HK-2 (cell line): Measurements from ENCODE around the gene TBX1.

Experiments
- DNase-seq: peaks from one replicate; pipeline ENCODE4 v3.0.0-alpha.2; 2018; ENCODE audit not compliant: unreplicated experiment

TBX1 gene

DNA sequence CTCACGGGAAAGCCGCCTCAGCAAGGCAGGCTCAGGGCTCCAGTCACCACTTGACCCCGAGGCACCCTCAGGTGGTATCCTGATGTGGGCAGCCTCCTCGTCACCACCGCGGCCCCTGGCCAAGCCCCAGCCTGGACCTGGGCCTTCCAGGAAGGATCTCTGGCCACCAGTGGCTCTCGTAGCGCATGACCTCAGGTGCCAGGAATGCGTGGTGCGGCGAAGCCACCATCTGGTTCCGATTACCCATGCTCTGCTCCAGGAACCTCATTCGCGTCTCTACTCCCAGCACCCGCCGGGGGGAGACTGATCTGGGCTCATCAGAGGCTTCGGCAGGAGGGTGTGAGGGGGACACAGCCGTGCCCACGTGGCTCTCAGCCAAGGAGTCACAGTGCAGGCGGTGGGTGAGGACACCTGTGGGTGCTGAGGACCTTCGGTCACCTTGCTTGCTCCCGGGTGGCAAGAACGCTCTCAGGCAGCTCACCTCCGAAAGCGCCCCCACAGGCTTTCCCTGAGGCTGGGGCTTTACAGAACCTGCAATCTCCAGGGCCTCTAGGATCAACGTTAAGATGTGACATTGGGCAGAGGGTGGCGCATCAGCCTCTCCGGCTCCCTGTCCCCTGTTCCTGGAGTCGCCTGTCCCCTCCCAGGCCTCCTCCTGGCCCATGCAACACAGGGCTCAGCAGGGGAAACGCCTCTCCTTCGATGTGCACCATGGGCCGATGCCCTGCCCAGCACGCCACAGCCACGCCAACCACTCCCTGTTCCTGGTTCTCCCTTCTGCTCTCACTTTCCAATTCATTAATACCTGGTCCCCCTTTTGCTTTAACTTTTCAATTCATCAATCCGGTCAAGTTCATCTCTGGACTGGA, 39.0 kb downstream of the TBX1 start:
- no peak for DNase-seq

DNA sequence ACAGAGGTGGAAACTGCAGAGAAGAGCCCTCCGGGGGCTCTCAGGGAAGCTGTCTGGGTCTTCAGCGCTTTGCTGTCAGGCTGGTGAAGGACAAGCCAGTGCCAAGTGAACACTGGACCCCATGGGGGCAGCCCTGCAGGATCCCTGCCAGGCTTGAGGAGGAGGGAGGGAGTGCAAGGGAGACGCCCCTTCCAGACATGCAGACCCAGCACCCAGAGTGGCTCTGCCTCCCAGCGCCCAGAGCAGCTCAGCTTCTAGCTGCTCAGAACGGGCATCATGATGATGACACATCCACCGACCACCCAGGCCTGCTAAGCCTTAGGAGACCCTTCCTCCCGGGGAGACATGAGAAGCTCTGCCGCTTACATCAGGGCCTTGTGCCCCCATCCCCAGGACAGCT, 39.7 kb downstream of the TBX1 start:
- no peak for DNase-seq

DNA sequence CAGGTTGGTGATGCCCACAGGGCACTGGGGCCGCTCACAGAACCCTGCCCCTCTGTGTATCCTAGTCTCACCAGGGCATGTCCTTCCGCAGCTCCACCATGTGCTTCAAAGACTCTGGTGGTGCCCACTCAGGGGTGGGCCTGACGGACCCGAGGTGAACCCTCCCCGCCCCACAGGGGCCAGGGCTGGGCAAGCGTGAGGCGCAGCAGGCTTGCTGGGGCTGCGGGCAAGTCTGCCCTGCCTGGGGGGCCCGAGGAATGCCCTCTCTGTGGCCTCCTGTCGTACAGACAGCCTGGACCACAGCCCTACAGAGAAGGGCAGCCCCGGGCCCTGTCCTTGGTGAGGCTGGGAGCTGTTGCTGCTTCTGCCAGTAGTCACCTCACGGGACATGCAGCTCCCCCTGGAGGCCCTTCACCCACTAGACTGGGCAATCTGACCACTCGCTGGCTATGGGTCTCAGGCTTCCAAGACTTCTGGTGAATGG, 40.2 kb downstream of the TBX1 start:
- DNase-seq = no peak

DNA sequence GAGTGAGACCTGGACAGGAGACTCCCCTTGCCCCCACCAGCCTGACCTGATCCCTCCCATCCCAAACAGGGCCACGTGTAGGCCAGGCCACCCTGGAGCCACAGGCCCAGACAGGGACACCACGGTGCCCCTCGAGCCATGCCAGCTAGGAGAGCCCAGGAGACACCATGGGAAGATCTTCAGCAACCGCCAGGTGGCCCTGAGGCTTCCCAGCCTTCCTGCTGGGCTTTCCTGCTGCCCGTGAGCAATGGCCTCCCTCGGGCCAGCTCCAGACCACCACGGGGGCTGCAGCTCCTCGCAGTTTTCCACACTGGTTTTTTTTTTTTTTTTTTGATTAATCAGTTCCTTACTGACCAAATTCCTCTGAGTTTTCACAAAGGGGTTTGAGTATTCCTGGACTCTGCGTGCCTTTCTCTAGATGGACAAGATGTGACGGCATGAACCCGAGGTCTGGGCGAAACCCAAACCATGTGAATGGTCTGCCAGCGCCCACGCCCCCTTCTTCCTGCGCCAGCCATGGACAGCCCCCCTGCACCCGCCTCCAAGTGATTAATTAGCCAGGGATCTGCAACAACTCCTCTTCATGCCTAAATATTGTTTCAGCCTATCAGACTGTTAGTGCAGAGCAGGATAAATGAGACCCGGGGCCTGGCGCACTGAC, 40.9 kb downstream of the TBX1 start:
- no peak for DNase-seq

DNA sequence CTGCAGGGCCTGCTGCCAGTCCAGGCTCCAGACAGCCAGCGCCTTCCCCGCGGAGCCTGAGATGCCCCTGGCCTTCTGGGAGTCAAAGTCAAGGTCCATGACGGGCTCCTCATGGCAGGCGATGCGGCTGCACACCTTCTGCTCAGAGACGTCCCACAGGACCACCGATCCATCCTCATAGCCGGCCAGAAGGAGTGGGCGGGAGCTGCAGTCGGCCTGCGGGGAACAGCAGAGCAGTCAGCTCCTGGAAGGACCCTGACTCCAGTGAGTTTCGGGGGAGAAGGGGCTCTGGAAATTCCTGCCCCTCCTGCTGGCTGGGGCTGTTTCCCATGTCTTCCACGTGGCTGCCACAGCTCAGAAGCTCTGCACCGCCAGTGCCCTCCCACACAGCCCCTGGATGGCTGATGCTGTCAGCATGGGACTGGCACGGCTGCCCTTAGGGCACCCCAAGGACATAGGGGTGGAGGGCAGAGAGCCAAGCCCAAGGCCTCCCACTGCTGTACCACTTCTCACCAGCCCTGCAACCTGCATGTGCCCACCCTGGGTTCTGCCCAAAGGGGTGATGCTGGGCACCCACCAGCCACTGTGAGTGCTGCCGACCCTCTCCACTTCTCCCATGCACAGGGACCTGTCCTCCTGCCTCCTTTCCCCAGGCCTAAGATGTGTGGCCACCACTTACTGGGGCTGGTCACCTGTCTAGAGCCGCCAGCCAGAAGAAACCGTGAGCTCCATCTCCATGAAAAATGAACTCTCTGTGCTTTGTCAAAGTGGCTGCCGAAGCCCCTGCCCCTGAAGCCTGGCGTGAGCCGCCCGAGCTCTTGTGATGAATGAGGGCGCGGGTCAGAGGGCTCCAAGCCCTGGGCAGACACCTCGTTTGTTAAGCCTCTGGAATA, 41.7 kb downstream of the TBX1 start:
- no peak for DNase-seq

DNA sequence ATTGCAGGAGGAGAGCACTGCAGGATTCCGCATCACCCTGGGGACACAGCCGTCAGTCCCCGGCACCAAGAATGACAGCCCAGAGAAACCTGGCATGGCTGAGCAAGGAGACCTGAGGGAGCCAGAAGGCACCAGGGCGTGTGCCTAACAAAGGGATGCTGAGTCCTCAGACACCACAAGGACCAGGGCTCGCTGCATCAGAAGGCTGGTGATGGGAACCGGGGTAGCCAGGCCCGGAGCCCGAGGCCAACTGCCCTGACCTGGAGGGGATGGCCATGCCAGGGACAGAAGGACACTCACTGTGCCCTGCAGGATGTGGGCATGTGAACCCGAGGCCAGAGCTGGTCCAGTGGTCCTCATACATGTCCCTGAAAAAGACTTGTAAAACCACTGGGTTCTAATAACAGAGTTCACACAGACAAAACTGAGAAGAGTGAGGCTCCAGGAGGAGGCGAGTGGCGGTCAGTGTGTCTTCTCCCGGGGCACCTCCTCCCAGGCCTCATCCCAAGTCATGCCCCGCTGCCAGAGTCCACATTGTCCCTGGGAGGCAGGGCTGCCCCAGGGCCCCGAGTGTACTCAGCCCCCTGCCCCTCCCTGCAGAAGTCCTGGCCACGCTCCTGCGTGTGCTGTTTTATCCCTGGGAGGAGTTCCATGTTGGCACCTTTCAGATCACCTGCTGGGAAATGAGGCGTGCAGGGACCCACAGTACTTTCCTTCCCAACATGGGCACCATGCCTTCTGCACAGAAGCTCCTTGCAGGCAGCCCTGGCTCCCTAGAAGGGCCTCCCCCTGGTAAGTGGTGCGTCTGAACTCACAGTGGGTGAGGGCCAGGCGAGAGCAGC, 42.5 kb downstream of the TBX1 start:
- no peak for DNase-seq

DNA sequence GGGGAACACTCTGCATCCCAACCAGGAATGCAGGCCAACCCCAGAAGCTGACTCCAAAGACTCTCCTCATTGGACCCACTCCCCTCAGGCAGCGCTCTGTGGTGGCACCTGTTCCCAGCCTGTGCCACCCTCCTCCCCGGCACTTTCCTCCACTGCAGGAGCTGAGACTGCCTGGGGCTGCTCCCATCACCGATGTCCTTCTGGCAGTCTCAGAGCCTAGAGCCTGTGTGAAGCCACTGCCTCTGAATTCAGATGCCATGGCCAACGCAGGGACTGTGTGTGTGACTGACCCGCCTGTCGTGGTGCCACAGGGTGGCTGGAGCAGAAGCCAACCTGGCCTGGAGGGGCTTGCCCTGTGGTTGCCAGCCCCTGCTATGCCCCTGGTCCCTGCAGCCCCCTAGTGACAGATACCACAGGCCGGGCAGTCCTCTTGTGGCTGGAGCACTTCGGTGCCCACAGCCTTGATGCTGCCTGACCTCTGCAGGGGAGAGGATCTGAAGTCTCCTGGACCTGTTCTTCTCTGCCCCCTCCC, 43.2 kb downstream of the TBX1 start:
- no peak for DNase-seq

DNA sequence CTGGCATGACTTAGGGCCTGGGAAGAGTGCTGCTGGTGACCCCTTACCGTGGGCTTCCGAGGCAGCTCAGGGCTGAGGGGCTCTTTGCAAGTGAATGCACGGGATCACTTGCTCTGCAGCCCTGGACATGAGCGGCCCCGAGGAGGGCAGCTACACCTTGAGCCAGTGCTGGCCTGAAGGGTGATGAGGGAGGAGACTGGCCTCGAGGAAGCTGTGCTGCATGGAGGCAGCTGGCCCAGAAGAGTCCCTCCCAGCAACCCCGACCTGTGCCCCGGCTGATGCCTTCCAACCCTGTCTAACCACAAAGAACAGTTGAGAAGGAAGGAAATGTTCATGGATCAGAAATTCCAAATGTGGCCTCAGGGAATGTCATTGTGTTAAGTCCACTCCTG, 45.2 kb downstream of the TBX1 start:
- no peak for DNase-seq

DNA sequence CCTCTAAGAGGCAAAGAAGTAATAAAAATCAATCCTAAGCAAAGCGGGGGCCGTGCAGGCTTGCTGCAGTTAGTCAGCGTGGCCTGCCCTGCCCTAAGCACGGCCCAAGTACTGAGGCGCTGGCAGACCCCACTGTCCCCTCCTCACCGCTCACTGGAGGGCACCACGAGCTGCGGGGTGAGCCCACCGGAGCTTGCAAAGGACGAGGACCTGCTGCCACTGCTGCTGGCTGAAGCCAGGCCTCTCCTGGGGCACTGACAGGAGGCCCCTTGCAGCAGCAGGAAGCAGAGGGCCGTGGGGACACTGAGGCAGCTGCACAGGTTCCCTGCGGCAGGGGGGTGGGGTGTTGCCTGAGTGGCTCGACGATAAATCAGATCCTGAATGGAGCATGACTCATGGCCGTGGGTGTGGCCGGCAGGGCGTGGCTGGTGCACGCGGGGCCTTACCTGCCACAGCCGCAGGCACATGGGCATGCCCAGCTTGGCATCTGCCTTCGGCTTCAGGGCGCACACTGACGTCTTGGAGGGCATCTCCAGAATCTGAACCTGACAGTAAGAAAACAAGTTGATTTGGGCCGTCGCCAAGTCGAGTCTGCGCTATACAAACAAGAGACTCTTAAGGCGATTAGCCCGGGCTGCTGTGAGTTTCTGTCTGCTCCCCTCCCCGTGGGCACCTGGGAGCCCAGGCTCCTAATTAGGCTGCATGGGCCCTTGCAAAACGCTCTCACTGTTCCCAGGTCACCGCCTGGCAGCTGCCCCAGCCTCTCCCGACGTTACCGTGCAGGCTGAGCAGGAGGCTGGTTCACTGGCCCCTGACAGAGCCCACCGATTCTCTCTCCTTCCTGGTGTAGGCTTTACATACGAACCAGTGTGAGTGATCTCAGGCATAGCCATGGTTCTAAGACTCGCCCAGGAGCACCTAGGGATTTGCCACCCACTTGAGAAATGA, 45.9 kb downstream of the TBX1 start:
- DNase-seq = no peak

DNA sequence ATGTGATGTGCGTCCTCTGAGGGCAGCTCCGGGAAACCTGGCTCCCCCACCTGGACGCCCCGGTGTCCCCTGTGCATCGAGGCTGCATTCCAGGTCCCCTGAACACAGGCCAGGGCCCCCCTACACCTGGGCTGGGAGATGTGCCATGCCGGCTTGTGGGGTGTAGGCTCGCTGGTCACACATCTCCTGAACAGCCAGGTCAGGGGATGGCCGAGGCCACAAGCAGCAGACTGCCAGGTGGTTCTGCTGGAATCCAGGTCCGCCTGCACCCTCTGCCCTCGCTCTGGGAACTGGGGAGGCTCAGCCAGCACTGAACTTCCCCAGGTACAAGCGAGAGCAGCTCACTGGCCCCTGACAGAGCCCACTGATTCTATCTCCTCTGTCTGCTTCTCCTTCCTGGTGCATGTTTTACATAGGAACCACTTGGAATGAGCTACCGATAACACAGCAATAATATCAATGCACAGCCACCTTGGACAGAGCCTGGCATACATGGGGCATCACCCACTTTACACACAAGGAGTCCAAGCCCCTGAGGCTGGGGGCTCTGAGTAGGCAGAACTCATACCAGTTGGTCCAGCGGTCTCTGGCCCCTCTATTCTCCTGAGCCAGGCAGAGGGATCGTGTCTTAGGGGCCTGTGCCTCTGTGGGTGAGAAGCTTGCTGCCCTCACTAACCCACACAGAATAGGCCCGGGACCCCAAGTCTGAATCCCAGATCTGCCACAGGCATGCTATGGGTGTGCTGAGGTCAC, 46.8 kb downstream of the TBX1 start:
- no peak for DNase-seq

DNA sequence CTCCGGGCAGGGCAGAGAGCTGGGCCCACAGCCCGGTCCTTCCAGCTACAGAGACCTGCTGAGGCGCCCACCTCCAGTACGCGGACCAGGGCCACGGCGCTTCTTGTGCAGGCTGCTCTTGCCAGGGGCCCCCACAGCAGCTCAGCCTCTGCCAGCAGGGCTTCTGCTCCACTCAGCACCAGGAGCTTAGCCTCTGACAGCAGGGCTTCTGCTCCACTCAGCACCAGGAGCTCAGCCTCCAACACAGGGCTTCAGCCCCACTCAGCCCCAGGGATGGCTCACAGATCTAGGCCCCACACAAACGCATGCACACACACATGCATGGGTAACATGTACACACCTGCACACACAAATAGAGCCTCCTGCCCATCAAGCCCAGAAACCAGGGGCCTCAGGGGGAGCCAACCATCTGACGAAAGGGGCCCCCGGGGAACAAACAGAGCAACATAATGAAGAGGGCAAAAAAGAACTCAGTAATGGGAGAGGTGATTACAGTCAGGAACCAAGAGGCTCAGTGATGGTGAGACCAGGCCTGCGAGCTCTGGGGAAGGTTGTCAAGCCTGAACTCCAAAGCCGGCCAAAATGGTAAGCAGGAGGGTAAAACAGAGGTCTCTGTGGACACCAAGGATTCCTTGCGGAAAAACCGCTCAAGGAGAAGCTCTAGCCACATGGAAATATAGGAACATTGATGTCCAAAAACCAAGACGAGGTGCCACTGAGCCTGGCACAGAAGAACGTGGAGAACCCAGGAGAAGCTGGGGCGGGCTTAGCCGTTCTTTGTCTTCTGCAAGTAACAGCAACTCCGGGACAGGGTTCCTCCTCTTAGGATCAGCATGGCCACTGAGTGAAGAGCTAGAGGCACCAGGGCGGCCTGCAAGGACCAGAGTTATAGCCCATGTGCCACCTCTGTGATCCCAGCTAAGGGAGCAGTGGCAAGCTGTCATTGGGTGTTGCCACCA, 47.6 kb downstream of the TBX1 start:
- no peak for DNase-seq

DNA sequence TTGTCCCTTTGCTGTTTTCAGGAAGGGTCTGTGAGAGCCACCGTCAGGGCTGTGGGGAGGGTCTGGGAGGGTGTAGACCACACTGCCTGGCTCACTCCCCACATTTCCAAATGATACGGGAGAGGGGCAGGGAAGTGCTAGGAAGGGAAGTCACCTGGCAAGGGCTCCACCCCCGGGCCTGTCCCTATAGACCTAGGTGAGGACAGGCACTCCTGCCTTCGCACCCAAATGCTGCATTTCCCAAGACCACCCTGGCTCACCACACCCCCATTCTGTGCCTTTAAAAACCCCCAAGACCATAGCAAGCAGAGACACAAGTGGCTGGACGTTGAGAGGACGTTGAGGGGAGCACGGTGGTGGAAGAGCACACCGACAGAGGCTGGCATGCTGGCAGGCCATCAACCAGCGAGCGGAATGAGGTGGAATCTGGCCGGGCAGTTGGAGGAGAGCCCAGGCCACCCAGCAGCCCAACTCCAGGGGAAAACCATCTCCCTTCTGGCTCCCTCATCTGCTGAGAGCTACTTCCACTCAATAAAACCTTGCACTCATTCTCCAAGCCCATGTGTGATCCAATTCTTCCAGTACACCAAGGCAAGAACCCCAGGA, 48.4 kb downstream of the TBX1 start:
- no peak for DNase-seq

DNA sequence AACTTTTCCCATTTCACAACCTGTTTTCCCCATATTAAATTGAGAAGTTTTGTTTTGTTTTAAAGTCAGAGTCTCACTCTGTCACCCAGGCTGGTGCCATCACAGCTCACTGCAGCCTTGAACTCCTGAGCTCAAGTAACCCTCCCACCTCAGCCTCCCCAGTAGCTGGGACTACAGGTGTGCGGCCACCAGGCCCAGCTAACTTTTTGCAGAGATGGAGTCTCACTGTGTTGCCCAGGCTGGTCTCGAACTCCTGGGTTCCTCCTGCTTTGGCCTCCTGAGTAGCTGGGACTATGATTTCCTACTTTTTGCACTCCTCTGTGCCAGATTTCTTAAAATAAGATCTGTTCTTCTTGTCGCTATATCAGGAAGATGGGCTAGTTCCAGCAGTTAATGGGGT, 49.2 kb downstream of the TBX1 start:
- no peak for DNase-seq

DNA sequence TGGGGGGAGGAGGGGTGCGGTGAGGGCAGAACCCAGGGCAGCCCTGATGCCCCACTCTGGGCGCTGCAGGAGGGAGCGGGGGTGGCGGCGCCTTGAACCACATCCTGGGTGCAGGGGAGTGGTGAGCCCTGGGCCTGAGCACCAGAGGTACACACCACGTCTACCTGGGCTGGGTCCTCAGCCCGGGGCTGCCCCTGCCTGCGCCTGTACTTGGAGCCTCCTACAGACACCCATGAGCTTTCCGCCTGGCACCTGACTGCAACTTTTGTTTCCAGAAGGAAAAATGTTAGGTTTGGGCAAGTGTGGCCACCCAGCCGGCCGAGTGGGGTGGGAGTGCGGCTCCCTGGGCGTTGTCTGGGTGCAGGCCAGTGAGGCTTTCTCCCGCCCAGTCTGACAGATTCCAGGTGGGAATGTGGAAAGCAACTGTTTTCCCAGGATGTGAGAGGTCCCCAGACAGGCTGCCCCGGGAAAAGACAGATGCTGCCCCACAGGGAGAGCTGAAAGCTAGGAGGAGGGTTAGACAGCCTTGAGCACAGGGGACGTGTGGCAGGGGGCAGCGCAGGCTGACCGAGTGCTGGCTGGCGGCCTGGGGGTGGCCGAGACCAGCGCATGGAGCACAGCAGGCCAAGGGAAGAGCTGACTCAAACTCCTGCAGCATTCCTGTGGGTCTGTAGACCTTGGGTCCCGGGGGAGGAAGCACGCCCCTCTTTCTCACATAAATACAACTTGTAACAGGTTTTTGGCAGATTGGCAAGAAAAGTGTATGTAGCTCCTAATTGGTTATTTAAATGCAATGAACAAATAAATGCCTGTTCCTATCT, 50.0 kb downstream of the TBX1 start:
- DNase-seq = no peak

DNA sequence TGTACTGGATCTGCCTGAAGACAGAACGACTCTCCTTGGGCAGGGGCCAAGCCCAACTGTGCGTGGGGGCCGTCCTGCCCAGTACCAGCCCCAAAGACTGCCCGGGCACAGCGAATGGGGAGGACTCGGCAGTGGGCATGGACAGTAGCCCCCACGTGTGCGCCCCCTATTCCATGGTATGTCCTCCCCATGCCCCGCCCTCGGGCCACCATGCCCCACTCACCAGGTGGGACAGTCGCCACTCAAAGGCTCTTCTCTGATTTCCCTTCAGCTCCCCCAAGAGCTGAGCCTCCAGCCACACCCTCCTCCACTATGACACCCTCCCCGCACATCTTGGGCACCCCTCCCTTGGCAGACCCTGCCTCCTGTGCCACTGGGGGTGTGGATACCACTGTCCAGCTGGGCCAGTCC, 50.6 kb downstream of the TBX1 start:
- no peak for DNase-seq
